ENCODE data around the gene STK4. TPM values are rescaled to one million over a fixed set of nuclear protein-coding genes. Genes with fewer than 3 reads are reported as not detected.
"Not testable (repeated sequence)": the region's sequence is repeated elsewhere in the genome, so short reads cannot be mapped to it uniquely, and the experiment has no call there.

Gene STK4
- total RNA-seq, 5 donors from 2014 or later (not counting 1 experiment from before 2014, with no cell fraction given) = 244 to 315 (median 271) TPM

DNA sequence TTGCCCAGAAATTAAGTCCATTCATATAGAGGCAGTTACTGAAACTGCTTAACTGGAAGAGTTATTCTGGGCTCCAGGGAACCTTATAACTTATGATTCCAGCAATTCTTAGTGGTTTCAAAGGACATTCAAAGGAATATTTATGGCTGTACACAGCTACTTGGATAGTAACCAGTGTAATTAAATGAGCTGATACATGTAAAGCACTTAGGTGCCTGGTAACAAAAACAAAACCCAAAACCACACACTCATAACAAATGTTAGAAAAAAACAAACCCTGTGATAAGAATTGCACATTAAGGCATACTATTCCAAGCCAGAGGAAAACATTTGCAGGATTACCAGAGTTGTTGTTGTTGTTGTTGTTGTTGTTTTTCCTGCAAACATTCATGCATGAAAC is 51.5 kb downstream of the STK4 start:
- Mint-ChIP-seq H3K4me3 (no peak overlapping the region), H3K36me3 (peaks cover 42% of the 10 kb centered on the region), H3K27me3 (no peaks in the 10 kb centered on the region), H3K4me1 (peaks cover 66 to 80% (median 78%) of the 10 kb centered on the region in 3 donors), H3K9me3 (no peaks in the 10 kb centered on the region), H3K27ac (peak overlapping the region; percentile 63 to 79)
- DNase-seq (no peak), ATAC-seq (replicated peaks in 1 of 4) (no peak)
- no peaks in the 10 kb centered on the region for H3K9me3 ChIP-seq
- H3K4me1 ChIP-seq (ENCODE audit: control insufficient read depth in 1 of 2, extremely low read depth in 1 of 2, insufficient read depth in 2 of 2, low read length in 2 of 2) = peaks cover 3% of the 10 kb centered on the region in 2 experiments
- H3K27me3 ChIP-seq (replicated peaks in 1 of 2; ENCODE audit: control insufficient read depth in 2 of 2, extremely low read depth in 1 of 2, insufficient read depth in 2 of 2, low read length in 1 of 2) = no peaks in the 10 kb centered on the region
- CTCF ChIA-PET = interaction anchor here in 1 of 2 donors (1.4 kb wide), 1 partner anchor 33 kb away, joined by 3 read pairs; no protein-coding TSS in a partner anchor
- POLR2A ChIA-PET = interaction anchor here (0.5 to 0.6 kb wide), 2 partner anchors 19 to 39 kb away, joined by 3 to 4 read pairs; no protein-coding TSS in a partner anchor
- no peak overlapping the region for H3K4me3 ChIP-seq (ENCODE audit: control insufficient read depth in 1 of 2, extremely low read depth in 1 of 2, low read length in 1 of 2)
- H3K27ac ChIP-seq (ENCODE audit: low read length) = peak overlapping the region; percentile 14
- H3K36me3 ChIP-seq (ENCODE audit: control insufficient read depth in 2 of 2, extremely low read depth in 1 of 2, insufficient read depth in 1 of 2, low read length in 1 of 2) = peaks cover 3 to 73% of the 10 kb centered on the region in 2 donors

DNA sequence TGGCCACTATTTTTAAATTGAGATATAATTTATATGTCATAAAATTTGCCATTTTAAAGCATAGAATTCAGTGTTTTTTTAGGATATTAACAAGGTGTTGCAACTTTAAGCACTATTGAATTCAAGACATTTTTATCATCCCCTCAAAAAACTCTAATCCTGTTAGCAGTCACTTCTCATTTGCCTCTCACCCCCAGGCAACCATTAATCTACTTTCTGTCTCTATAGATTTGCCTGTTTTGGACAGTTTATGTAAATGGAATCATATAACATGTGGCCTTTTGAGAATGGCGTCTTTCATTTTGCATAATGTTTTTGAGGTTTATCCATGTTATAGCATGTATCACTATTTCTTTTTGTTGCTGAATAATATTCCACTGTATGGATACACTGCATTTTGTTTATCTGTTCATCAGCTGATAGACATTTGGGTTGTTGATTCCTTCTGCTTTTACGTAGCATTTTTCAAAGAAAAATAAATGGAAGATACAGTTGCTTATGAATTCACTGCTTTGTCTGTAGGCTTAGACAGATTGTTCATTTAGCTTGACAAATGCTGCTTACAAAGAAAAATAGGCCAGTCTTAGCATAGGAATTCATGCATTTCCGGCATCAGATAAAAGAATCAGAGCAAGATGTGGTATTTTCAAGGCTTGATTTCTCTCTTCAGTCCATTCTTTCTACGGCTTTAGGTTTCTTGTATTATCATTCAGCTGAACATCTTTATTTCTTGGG is 52.9 kb downstream of the STK4 start:
- peaks cover 53% of the 10 kb centered on the region for H3K36me3 Mint-ChIP-seq
- Histone ChIP-seq H3K4me3 (ENCODE audit: control insufficient read depth in 1 of 2, extremely low read depth in 1 of 2, low read length in 1 of 2) (no peak overlapping the region), H3K9me3 (no peaks in the 10 kb centered on the region), H3K27ac (ENCODE audit: low read length) (no peak overlapping the region), H3K27me3 (replicated peaks in 1 of 2; ENCODE audit: control insufficient read depth in 2 of 2, extremely low read depth in 1 of 2, insufficient read depth in 2 of 2, low read length in 1 of 2) (no peaks in the 10 kb centered on the region), H3K36me3 (ENCODE audit: control insufficient read depth in 2 of 2, extremely low read depth in 1 of 2, insufficient read depth in 1 of 2, low read length in 1 of 2) (peaks cover 3 to 73% of the 10 kb centered on the region in 2 donors), H3K4me1 (ENCODE audit: control insufficient read depth in 1 of 2, extremely low read depth in 1 of 2, insufficient read depth in 2 of 2, low read length in 2 of 2) (peaks cover 3% of the 10 kb centered on the region in 2 experiments)
- ChIA-PET POLR2A (interaction anchor here in 1 of 2 donors (0.9 kb wide), 1 partner anchor 25 kb away, joined by 3 read pairs; no protein-coding TSS in a partner anchor), CTCF (interaction anchor here in 1 of 2 donors (0.7 to 1.4 kb wide), 5 partner anchors 12 to 77 kb away, joined by 3 to 4 read pairs (median 4); no protein-coding TSS in a partner anchor)
- peak overlapping the region in 1 of 2 donors; percentile 43 for H3K27ac Mint-ChIP-seq
- no peaks in the 10 kb centered on the region for H3K9me3 Mint-ChIP-seq
- DNase-seq (no peak), ATAC-seq (replicated peaks in 1 of 4) (no peak)
- H3K4me1 Mint-ChIP-seq = peaks cover 75 to 81% (median 79%) of the 10 kb centered on the region in 3 donors
- no peak overlapping the region for H3K4me3 Mint-ChIP-seq
- WGBS (ENCODE audit: insufficient coverage) = 100% methylated on average over 1 of the region's 4 CpGs
- no peaks in the 10 kb centered on the region for H3K27me3 Mint-ChIP-seq

DNA sequence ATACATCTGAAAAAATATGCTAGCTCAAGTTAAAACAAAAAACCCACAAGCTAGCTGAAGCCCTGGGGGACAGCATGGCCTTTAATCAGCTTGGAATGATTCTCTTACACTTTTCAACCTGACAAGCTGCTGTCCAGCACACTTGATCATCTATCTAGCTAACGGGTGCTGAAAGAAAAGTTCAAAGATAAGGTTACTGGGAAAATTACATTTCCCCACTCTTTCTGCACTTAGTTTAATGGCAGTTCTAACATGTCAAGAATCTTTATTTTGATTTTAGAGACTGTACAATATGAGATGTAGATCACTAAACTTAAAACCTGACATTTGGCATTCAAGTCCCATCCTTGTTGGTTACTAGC is 53.4 kb downstream of the STK4 start:
- peaks cover 79 to 82% (median 79%) of the 10 kb centered on the region in 3 donors for H3K4me1 Mint-ChIP-seq
- peaks cover 3 to 73% of the 10 kb centered on the region in 2 donors for H3K36me3 ChIP-seq (ENCODE audit: control insufficient read depth in 2 of 2, extremely low read depth in 1 of 2, insufficient read depth in 1 of 2, low read length in 1 of 2)

DNA sequence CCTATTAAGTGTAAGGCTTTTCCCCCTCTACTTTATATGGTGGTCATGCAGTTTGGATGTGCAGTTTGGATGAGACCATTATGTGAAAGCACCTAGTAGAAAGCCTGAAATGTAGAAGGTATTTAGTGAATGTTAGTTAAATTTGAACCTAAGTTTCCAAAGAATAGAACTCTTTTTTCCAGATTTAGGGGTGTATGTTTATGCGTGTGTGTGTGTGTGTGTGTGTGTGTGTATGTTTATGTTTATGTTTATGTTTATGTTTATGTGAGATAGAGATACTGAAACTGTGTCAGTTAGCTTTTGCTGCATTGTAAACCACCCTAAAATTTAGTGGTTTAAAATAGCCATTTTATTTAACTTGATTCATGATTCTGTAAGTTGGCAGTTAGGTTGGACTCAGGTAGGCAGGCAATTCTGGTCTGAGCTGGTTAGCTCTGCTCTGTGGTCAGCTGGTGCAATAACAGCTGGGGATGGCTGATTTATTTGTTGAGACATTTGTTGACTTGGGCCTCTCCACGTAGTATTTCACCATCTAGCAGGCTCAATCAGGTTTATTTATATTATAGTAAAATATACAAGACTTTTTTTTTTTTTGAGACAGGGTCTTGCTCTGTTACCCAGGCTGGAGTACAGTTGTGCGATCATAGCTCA is 54.0 kb downstream of the STK4 start:
- H3K27ac ChIP-seq (ENCODE audit: low read length) = no peak overlapping the region
- ChIA-PET POLR2A (interaction anchor here in 1 of 2 donors (0.6 to 0.9 kb wide), 2 partner anchors 19 to 24 kb away, joined by 3 read pairs; no protein-coding TSS in a partner anchor), CTCF (interaction anchor here in 1 of 2 donors (0.7 to 1.4 kb wide), 5 partner anchors 13 to 76 kb away, joined by 3 to 4 read pairs (median 4); no protein-coding TSS in a partner anchor)
- no peak overlapping the region for H3K4me3 ChIP-seq (ENCODE audit: control insufficient read depth in 1 of 2, extremely low read depth in 1 of 2, low read length in 1 of 2)
- no peaks in the 10 kb centered on the region for H3K9me3 ChIP-seq
- ATAC-seq (replicated peaks in 1 of 4) (no peak), DNase-seq (no peak)
- peak overlapping the region; percentile 53 to 72 for H3K27ac Mint-ChIP-seq
- H3K4me1 ChIP-seq (ENCODE audit: control insufficient read depth in 1 of 2, extremely low read depth in 1 of 2, insufficient read depth in 2 of 2, low read length in 2 of 2) = peaks cover 3% of the 10 kb centered on the region in 2 experiments
- WGBS (ENCODE audit: insufficient coverage) = 80% methylated on average over 1 of the region's 3 CpGs
- H3K9me3 Mint-ChIP-seq = no peaks in the 10 kb centered on the region
- no peak overlapping the region for H3K4me3 Mint-ChIP-seq
- peaks cover 54% of the 10 kb centered on the region for H3K36me3 Mint-ChIP-seq
- H3K27me3 ChIP-seq (replicated peaks in 1 of 2; ENCODE audit: control insufficient read depth in 2 of 2, extremely low read depth in 1 of 2, insufficient read depth in 2 of 2, low read length in 1 of 2) = no peaks in the 10 kb centered on the region
- H3K4me1 Mint-ChIP-seq = peaks cover 77 to 82% (median 79%) of the 10 kb centered on the region in 3 donors
- no peaks in the 10 kb centered on the region for H3K27me3 Mint-ChIP-seq
- H3K36me3 ChIP-seq (ENCODE audit: control insufficient read depth in 2 of 2, extremely low read depth in 1 of 2, insufficient read depth in 1 of 2, low read length in 1 of 2) = peaks cover 3 to 73% of the 10 kb centered on the region in 2 donors

More for the DNA sequence above, 53.4 kb downstream of the STK4 start:
- H3K9me3 Mint-ChIP-seq = no peaks in the 10 kb centered on the region
- peaks cover 3% of the 10 kb centered on the region in 2 experiments for H3K4me1 ChIP-seq (ENCODE audit: control insufficient read depth in 1 of 2, extremely low read depth in 1 of 2, insufficient read depth in 2 of 2, low read length in 2 of 2)
- ChIA-PET POLR2A (interaction anchor here in 1 of 2 donors (0.9 kb wide), 1 partner anchor 25 kb away, joined by 3 read pairs; no protein-coding TSS in a partner anchor), CTCF (interaction anchor here in 1 of 2 donors (1.0 to 1.4 kb wide), 4 partner anchors 13 to 76 kb away, joined by 3 to 4 read pairs (median 4); no protein-coding TSS in a partner anchor)
- no CpG with 5 or more reads among the region's 1 CpG for WGBS (ENCODE audit: insufficient coverage)
- no peak overlapping the region for H3K4me3 Mint-ChIP-seq
- no peak overlapping the region for H3K27ac ChIP-seq (ENCODE audit: low read length)
- peaks cover 54% of the 10 kb centered on the region for H3K36me3 Mint-ChIP-seq
- H3K4me3 ChIP-seq (ENCODE audit: control insufficient read depth in 1 of 2, extremely low read depth in 1 of 2, low read length in 1 of 2) = no peak overlapping the region
- ATAC-seq (replicated peaks in 1 of 4) (no peak), DNase-seq (no peak)
- no peaks in the 10 kb centered on the region for H3K9me3 ChIP-seq
- H3K27ac Mint-ChIP-seq = peak overlapping the region in 1 of 2 donors; percentile 53
- H3K27me3 Mint-ChIP-seq = no peaks in the 10 kb centered on the region
- H3K27me3 ChIP-seq (replicated peaks in 1 of 2; ENCODE audit: control insufficient read depth in 2 of 2, extremely low read depth in 1 of 2, insufficient read depth in 2 of 2, low read length in 1 of 2) = no peaks in the 10 kb centered on the region

DNA sequence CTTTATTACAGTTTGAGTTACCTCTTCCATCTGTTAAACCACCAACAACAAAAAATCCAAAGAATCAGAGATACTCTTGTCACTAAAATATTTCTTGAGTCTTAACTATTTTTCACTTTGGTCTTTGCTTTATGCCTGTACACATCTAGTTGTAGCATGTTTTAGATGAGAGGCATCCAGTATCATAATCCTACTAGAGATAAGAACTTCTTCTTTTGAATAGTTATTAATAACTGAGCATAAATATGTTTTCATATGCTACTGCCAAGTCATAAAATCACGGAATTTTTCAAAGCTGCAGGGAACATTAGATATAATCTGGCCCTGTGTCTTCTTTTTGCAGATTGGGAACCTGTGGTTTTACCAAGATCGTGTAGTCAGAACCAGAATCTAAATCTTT is 55.3 kb downstream of the STK4 start:
- ChIA-PET POLR2A (no interaction called here), CTCF (interaction anchor here in 1 of 2 donors (0.6 kb wide), 1 partner anchor 67 kb away, joined by 3 read pairs; no protein-coding TSS in a partner anchor)
- Histone ChIP-seq H3K27me3 (replicated peaks in 1 of 2; ENCODE audit: control insufficient read depth in 2 of 2, extremely low read depth in 1 of 2, insufficient read depth in 2 of 2, low read length in 1 of 2) (no peaks in the 10 kb centered on the region), H3K27ac (ENCODE audit: low read length) (no peak overlapping the region), H3K36me3 (ENCODE audit: control insufficient read depth in 2 of 2, extremely low read depth in 1 of 2, insufficient read depth in 1 of 2, low read length in 1 of 2) (peaks cover 3 to 74% of the 10 kb centered on the region in 2 donors), H3K4me1 (ENCODE audit: control insufficient read depth in 1 of 2, extremely low read depth in 1 of 2, insufficient read depth in 2 of 2, low read length in 2 of 2) (peaks cover 3% of the 10 kb centered on the region in 2 experiments), H3K4me3 (ENCODE audit: control insufficient read depth in 1 of 2, extremely low read depth in 1 of 2, low read length in 1 of 2) (no peak overlapping the region), H3K9me3 (no peaks in the 10 kb centered on the region)
- peaks cover 60% of the 10 kb centered on the region for H3K36me3 Mint-ChIP-seq
- peaks cover 76 to 82% (median 77%) of the 10 kb centered on the region in 3 donors for H3K4me1 Mint-ChIP-seq
- no peak overlapping the region for H3K4me3 Mint-ChIP-seq
- no peaks in the 10 kb centered on the region for H3K27me3 Mint-ChIP-seq
- 83% methylated on average over 1 of the region's 2 CpGs for WGBS (ENCODE audit: insufficient coverage)
- H3K9me3 Mint-ChIP-seq = no peaks in the 10 kb centered on the region
- peak overlapping the region in 1 of 2 donors; percentile 34 for H3K27ac Mint-ChIP-seq
- ATAC-seq (replicated peaks in 1 of 4) (no peak), DNase-seq (no peak)

DNA sequence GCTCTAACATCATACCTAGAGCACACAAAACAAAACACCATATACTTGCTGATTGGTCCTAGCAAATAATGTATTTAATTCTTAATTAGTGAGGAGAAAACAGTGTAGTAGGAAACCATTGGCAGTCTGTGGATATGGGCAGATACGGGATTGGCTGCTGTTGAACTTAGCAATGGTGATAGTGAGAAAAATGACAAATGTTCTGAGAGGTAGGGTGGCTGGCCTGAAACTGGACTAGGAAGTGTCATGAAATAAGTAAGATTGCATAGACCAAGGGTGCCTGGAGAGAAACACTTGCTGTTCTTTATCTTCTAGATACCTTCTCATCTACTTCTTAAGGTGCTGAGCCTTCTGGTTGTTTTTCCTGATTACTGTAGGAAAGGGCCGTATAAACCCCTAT is 56.8 kb downstream of the STK4 start:
- peaks cover 3 to 71% of the 10 kb centered on the region in 2 donors for H3K36me3 ChIP-seq (ENCODE audit: control insufficient read depth in 2 of 2, extremely low read depth in 1 of 2, insufficient read depth in 1 of 2, low read length in 1 of 2)
- peaks cover 72 to 79% (median 75%) of the 10 kb centered on the region in 3 donors for H3K4me1 Mint-ChIP-seq
- H3K4me3 ChIP-seq (ENCODE audit: control insufficient read depth in 1 of 2, extremely low read depth in 1 of 2, low read length in 1 of 2); H3K9me3 ChIP-seq; H3K4me1 ChIP-seq (ENCODE audit: control insufficient read depth in 1 of 2, extremely low read depth in 1 of 2, insufficient read depth in 2 of 2, low read length in 2 of 2); H3K27ac ChIP-seq (ENCODE audit: low read length); ATAC-seq (replicated peaks in 1 of 4); H3K27me3 Mint-ChIP-seq; H3K4me3 Mint-ChIP-seq; CTCF ChIA-PET; POLR2A ChIA-PET; H3K9me3 Mint-ChIP-seq; DNase-seq; H3K27me3 ChIP-seq (replicated peaks in 1 of 2; ENCODE audit: control insufficient read depth in 2 of 2, extremely low read depth in 1 of 2, insufficient read depth in 2 of 2, low read length in 1 of 2): not testable (repeated sequence)
- no CpG with 5 or more reads among the region's 2 CpGs for whole genome bisulfite sequencing (ENCODE audit: insufficient coverage)
- peak overlapping the region; percentile 26 to 50 for H3K27ac Mint-ChIP-seq
- peaks cover 60% of the 10 kb centered on the region for H3K36me3 Mint-ChIP-seq
